Measurements from ENCODE around the gene PDK2. TPM values are rescaled to one million over a fixed set of nuclear protein-coding genes. Genes with fewer than 3 reads are reported as not detected.

The PDK2 gene
- total and polyA plus RNA-seq, 2 of the 4 experiments (the other 2 are of a cell fraction) = 26.7 to 104 TPM

GRCh38 chr17:50075446-50076032, 19.6 kb upstream of the PDK2 start:
- ATAC-seq (ENCODE audit: low read depth) (no peak), DNase-seq (no peak)
- no peak overlapping the region for H3K14ac ChIP-seq (replicated peaks; ENCODE audit: low read depth, low read length)
- intact Hi-C loops (cut with micrococcal nuclease) (no loop called here), in situ Hi-C loops (cut with MboI; ENCODE audit: low sequenced_read_pairs) (no loop called here), dilution Hi-C loops (cut with HindIII; ENCODE audit: low sequenced_read_pairs, unreplicated experiment) (no loop called here)
- peak overlapping the region; percentile 10 for H2AFZ ChIP-seq (replicated peaks; ENCODE audit: low read length, poor library complexity)
- H2BK120ac ChIP-seq (ENCODE audit: low read depth, low read length) = no peak overlapping the region
- H2AK9ac ChIP-seq (replicated peaks; ENCODE audit: low read depth, low read length, poor library complexity) = no peak overlapping the region
- no peak overlapping the region for H3K18ac ChIP-seq (ENCODE audit: low read depth, low read length)
- no TSS peak for BruUV-seq (replicated peaks)
- no peak overlapping the region for H3K4ac ChIP-seq (ENCODE audit: low read depth, low read length)
- H3K56ac ChIP-seq (ENCODE audit: extremely low read depth, insufficient read depth, low read length) = no peak overlapping the region
- H2AK5ac ChIP-seq (ENCODE audit: low read depth, low read length) = no peak overlapping the region
- no peak overlapping the region for H4K8ac ChIP-seq (ENCODE audit: low read depth in 2 of 2, low read length in 2 of 2)
- H3K23ac ChIP-seq (ENCODE audit: low read depth, low read length) = no peak overlapping the region
- H3K4me2 ChIP-seq (ENCODE audit: low read depth, low read length) = no peak overlapping the region
- no peaks in the 10 kb centered on the region; the same call in none of the 2 replicates for H4K20me1 ChIP-seq (ENCODE audit: insufficient read depth, low read length)
- no peak overlapping the region for H2BK5ac ChIP-seq (ENCODE audit: low read depth, low read length, poor library complexity, severe bottlenecking)
- H4K91ac ChIP-seq (ENCODE audit: insufficient read depth, low read depth, low read length) = no peak overlapping the region
- no peak overlapping the region for H4K5ac ChIP-seq (ENCODE audit: low read depth, low read length)
- peaks cover 22 to 56% of the 10 kb centered on the region in 2 experiments; a peak in 3 of 4 replicates for H3K79me1 ChIP-seq (ENCODE audit: low read depth in 1 of 2, low read length in 2 of 2)
- H3K4me1 ChIP-seq (ENCODE audit: control insufficient read depth, insufficient read depth, low read length) = no peaks in the 10 kb centered on the region
- ChIA-PET CTCF (no interaction called here), POLR2A (ENCODE audit: unreplicated experiment) (no interaction called here)
- no peak overlapping the region for H3K9ac ChIP-seq (ENCODE audit: low read depth, low read length)
- peaks cover 76% of the 10 kb centered on the region for H3K36me3 ChIP-seq (ENCODE audit: control insufficient read depth, insufficient read depth, low read length)
- no peak overlapping the region for H3K27ac ChIP-seq (ENCODE audit: insufficient read depth, low read length)
- H3K9me3 ChIP-seq (ENCODE audit: control insufficient read depth, insufficient read depth, low read length) = no peaks in the 10 kb centered on the region
- no peak for TF ChIP-seq RAD21 (IDR thresholded peaks at IDR 0.05; ENCODE audit: low read length)
- no peak for TF ChIP-seq CEBPB (IDR thresholded peaks at IDR 0.05; ENCODE audit: low read depth, low read length)
- no peak for TF ChIP-seq ELK1 (IDR thresholded peaks at IDR 0.05; ENCODE audit: borderline replicate concordance, low read depth, low read length)
- no peak for TF ChIP-seq POLR2A (IDR thresholded peaks at IDR 0.05; ENCODE audit: low read depth, low read length)
- no peak for TF ChIP-seq MAFK (IDR thresholded peaks at IDR 0.05; ENCODE audit: low read depth, low read length)
- TF ChIP-seq RFX5 (IDR thresholded peaks at IDR 0.05; ENCODE audit: low read depth, low read length) = no peak
- TF ChIP-seq CHD1 (IDR thresholded peaks at IDR 0.05; ENCODE audit: low read depth, low read length) = no peak
- TF ChIP-seq SMC3 (IDR thresholded peaks at IDR 0.05; ENCODE audit: low read depth, low read length) = no peak
- TF ChIP-seq BHLHE40 (IDR thresholded peaks at IDR 0.05; ENCODE audit: low read depth, low read length) = no peak
- no peak for TF ChIP-seq RCOR1 (IDR thresholded peaks at IDR 0.05; ENCODE audit: insufficient replicate concordance, low read length)
- WGBS, 2 experiments (ENCODE audit: extremely low coverage in 2 of 2, insufficient read length in 1 of 2) = 95% methylated on average over 4 of the region's 16 CpGs; no CpG with 5 or more reads in 1 of the 2 experiments
- H3K9me1 ChIP-seq (ENCODE audit: insufficient read depth, low read length) = 0 out of 2 replicates have a peak, but pooled peaks cover 4% of the 10 kb centered on the region
- no peak overlapping the region for H2BK20ac ChIP-seq (ENCODE audit: low read depth, low read length)
- H2BK15ac ChIP-seq (ENCODE audit: low read depth, low read length) = no peak overlapping the region
- H3K27me3 ChIP-seq (ENCODE audit: control insufficient read depth, insufficient read depth, low read length) = no peaks in the 10 kb centered on the region
- H3K4me3 ChIP-seq (ENCODE audit: insufficient read depth, low read depth, low read length) = no peak overlapping the region
